ENCODE results near the gene TSPAN32.
A peak's percentile ranks its signal among the peaks of the same experiment; 100 is the strongest.

TSPAN32 gene

DNA sequence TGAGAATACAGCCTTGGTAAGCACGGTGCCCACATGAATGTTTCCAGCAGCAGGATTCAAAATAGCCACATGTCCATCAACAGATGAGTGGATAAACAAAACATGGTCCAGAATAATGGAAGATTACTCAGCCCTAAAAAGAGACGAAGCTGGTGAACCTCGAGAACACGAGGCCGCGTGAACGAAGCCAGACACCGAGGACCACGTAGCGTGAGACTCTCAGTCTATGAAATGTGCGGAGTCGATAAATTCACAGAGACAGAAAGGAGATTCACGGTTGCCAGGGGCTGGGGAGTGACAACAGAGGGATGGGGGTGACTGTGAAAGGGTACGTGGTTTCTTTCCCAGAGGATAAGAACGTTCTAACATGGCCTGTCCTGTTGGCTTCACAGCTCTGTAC lies 28.5 kb upstream of the TSPAN32 start:
- peaks cover 73% of the 10 kb centered on the region for H3K27me3 Mint-ChIP-seq (ENCODE audit: low read depth)
- no peak overlapping the region for H3K27ac Mint-ChIP-seq
- H3K4me3 Mint-ChIP-seq, result no peak overlapping the region
- H3K36me3 Mint-ChIP-seq (ENCODE audit: low read depth), result no peaks in the 10 kb centered on the region
- peaks cover 17% of the 10 kb centered on the region for H3K4me1 Mint-ChIP-seq
- TF ChIP-seq, protein P1, sequence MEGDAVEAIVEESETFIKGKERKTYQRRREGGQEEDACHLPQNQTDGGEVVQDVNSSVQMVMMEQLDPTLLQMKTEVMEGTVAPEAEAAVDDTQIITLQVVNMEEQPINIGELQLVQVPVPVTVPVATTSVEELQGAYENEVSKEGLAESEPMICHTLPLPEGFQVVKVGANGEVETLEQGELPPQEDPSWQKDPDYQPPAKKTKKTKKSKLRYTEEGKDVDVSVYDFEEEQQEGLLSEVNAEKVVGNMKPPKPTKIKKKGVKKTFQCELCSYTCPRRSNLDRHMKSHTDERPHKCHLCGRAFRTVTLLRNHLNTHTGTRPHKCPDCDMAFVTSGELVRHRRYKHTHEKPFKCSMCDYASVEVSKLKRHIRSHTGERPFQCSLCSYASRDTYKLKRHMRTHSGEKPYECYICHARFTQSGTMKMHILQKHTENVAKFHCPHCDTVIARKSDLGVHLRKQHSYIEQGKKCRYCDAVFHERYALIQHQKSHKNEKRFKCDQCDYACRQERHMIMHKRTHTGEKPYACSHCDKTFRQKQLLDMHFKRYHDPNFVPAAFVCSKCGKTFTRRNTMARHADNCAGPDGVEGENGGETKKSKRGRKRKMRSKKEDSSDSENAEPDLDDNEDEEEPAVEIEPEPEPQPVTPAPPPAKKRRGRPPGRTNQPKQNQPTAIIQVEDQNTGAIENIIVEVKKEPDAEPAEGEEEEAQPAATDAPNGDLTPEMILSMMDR (IDR thresholded peaks at IDR 0.05; ENCODE audit: unreplicated experiment in 3 of 3), result no peak
- peaks cover 9% of the 10 kb centered on the region for H3K9me3 Mint-ChIP-seq

DNA sequence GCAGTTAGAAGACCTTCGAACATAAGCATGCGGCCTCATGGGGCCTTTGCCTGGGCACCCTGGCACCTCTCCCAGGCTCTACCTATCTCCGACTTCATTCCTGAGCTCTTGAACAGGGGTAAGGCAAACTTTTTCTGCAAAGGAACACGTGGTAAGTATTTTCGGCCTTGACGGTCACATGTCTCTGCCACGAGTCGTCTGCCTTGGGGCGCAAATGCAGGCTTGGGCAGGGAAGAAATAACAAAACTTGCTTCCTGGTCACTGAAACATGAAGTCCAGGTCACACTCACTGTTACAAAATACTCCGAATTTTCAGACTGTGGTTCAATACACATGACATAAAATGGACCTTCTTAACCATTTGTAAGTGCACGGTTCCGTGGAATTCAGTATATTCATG lies 28.0 kb upstream of the TSPAN32 start:
- peaks cover 17% of the 10 kb centered on the region for H3K4me1 Mint-ChIP-seq
- TF ChIP-seq, protein P1 (IDR thresholded peaks at IDR 0.05; ENCODE audit: unreplicated experiment in 3 of 3), result no peak
- H3K9me3 Mint-ChIP-seq, result peaks cover 9% of the 10 kb centered on the region
- H3K36me3 Mint-ChIP-seq (ENCODE audit: low read depth), result no peaks in the 10 kb centered on the region
- H3K27me3 Mint-ChIP-seq (ENCODE audit: low read depth), result peaks cover 70% of the 10 kb centered on the region
- no peak overlapping the region for H3K27ac Mint-ChIP-seq
- H3K4me3 Mint-ChIP-seq, result no peak overlapping the region

DNA sequence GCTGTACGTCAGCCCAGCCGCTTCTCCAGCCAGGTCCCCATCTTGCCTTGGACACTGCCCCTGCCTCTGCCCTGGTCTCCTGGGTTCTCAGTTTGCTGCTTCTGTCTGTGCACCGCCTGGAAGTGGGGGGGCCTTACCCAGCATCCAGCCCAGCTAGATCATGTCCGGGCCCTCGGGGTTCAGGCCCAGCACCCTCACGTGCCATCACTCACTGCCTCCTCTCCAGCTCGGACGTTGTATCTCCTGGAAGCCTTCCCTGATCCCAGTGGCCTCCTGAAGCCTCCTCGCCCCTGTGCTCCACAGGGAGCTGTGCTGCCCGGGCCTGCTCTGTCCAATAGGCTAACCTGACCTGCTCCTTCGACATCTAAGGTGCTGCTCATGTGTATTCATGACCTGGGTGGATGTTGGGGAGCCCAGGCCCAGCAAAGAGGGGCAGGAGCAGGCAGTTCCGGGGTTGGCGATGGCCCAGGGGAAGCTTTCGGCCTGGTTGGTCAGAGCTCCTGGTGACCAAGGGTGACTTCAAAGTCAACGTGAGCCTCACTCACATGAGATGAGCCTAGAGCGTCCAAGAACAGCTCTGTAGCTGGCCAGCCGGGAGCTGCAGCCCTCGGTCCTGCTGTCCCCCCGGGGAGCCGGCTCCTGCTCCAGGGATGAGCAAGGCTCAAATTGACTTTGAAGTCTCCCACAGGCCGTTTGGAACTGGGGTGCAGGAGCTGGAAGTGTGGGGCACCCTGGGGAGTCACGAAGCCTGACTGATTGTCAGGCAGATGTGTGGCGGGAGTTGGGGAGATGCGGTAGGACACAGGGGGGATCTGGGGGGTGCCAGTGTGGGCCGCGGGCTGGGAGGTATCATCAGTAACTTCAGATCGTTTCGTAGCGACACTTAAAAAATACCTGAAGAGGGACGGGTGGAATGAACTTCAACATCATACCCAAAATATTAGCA lies 26.2 kb upstream of the TSPAN32 start:
- peaks cover 70% of the 10 kb centered on the region for H3K27me3 Mint-ChIP-seq (ENCODE audit: low read depth)
- peaks cover 17% of the 10 kb centered on the region for H3K4me1 Mint-ChIP-seq
- no peak overlapping the region for H3K4me3 Mint-ChIP-seq
- H3K9me3 Mint-ChIP-seq, result peaks cover 20% of the 10 kb centered on the region
- no peaks in the 10 kb centered on the region for H3K36me3 Mint-ChIP-seq (ENCODE audit: low read depth)
- no peak overlapping the region for H3K27ac Mint-ChIP-seq
- TF ChIP-seq, protein P1 (IDR thresholded peaks at IDR 0.05; ENCODE audit: unreplicated experiment in 3 of 3), result no peak

DNA sequence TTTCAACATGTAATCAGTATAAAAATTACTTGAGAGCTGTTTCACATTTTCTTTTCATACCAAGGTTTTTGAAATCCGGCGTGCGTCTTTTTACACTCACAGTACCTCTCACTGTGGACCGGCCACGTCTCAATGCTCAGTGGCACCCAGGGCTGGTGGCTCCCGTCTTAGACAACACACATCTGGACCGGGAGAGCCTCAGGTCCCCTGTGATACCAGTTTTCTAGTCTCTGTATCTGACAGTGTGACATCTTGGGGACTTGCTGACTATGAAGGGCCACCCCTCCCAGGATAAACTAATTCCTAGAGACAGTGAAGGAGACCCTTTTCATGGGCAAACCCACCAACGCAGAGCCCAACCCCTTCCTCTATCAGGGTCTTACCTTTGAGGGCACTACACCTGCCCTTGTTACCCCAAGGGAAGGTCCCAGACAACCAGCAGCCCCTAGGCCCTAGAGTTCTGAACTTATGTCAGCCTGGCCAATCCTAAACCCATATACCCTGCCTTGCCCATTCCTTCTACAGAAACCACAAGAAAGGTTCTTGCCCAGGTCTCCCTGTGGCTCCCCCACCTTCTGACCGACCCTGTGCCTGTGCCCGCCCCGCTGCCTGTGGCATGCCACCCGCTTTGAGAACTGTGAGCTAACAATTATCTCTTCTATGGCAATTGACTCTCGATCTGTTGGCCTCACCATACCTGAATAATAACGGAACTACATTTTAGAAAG lies 25.4 kb upstream of the TSPAN32 start:
- H3K36me3 Mint-ChIP-seq (ENCODE audit: low read depth), result no peaks in the 10 kb centered on the region
- peaks cover 67% of the 10 kb centered on the region for H3K27me3 Mint-ChIP-seq (ENCODE audit: low read depth)
- TF ChIP-seq, protein P1 (IDR thresholded peaks at IDR 0.05; ENCODE audit: unreplicated experiment in 3 of 3), result no peak
- peaks cover 17% of the 10 kb centered on the region for H3K4me1 Mint-ChIP-seq
- no peak overlapping the region for H3K4me3 Mint-ChIP-seq
- no peak overlapping the region for H3K27ac Mint-ChIP-seq
- peaks cover 20% of the 10 kb centered on the region for H3K9me3 Mint-ChIP-seq

DNA sequence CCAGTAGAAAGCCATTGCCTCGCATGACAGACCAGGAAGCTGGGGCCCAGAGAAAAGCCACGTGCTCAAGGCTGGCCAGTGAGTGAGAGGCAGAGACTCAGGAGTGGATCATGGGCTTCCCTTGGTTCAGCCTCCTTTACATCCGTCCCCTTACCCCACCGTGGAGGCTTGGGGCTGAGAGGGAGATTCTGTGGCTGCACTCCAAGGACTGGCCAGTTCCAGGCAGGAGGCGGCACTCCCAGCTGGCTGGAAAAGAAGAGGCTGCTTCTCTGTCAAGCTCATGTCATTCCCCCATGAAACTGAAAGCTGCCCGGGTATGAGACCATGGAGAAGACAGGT lies 24.8 kb upstream of the TSPAN32 start:
- TF ChIP-seq, protein P1 (IDR thresholded peaks at IDR 0.05; ENCODE audit: unreplicated experiment in 3 of 3), result no peak
- Mint-ChIP-seq H3K4me3 (no peak overlapping the region), H3K9me3 (peaks cover 25% of the 10 kb centered on the region), H3K27ac (peak overlapping the region in 1 of 3 experiments; percentile 25), H3K4me1 (peaks cover 17% of the 10 kb centered on the region), H3K27me3 (ENCODE audit: low read depth) (peaks cover 62% of the 10 kb centered on the region), H3K36me3 (ENCODE audit: low read depth) (no peaks in the 10 kb centered on the region)

Data from nephron (organoid).